Measurements from ENCODE around the gene KCNG4. TPM values are rescaled to one million over a fixed set of nuclear protein-coding genes. Genes with fewer than 3 reads are reported as not detected.
A peak's percentile ranks its signal among the peaks of the same experiment; 100 is the strongest.

The KCNG4 gene, protein sequence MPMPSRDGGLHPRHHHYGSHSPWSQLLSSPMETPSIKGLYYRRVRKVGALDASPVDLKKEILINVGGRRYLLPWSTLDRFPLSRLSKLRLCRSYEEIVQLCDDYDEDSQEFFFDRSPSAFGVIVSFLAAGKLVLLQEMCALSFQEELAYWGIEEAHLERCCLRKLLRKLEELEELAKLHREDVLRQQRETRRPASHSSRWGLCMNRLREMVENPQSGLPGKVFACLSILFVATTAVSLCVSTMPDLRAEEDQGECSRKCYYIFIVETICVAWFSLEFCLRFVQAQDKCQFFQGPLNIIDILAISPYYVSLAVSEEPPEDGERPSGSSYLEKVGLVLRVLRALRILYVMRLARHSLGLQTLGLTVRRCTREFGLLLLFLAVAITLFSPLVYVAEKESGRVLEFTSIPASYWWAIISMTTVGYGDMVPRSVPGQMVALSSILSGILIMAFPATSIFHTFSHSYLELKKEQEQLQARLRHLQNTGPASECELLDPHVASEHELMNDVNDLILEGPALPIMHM
- not detected for total RNA-seq

- POLR2A ChIA-PET, result no interaction called here
- Mint-ChIP-seq H3K4me1 (no peaks in the 10 kb centered on the region), H3K36me3 (no peaks in the 10 kb centered on the region), H3K27ac (no peak within 1 kb of the TSS), H3K27me3 (peaks cover 33% of the 10 kb centered on the region), H3K4me3 (no peak within 1 kb of the TSS), H3K9me3 (no peaks in the 10 kb centered on the region)
- DNase-seq (no peak), ATAC-seq (ENCODE audit: low read depth) (no peak)
Observed at GRCh38 chr16:84239909-84240308, at the start of gene KCNG4. TSS of gene KCNG4 (minus strand) at chr16:84240012. CDS start at chr16:84237485, 2,527 bp downstream.

DNA sequence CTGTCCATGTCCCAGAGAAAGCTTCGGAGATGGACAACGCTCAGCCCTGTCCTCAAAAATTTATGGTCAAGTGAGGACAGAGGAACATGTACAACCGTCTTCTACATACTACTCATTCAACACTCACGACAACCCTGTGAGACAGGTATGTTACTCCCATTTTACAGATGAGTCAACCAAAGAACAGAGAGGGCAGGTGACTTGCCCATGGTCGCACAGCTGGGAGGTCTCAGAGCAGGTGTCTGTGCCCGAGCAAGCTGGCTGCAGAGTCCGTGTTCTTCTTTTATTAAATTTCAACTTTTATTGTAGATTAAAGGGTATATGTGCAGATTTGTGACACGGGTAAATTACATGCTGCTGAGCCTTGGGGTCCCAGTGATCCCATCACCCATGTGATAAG is 49.1 kb upstream of the KCNG4 start:
- ATAC-seq (ENCODE audit: low read depth) (no peak), DNase-seq (no peak)
- Mint-ChIP-seq H3K27ac (no peak overlapping the region), H3K4me3 (no peak overlapping the region), H3K9me3 (no peaks in the 10 kb centered on the region), H3K4me1 (peaks cover under 1% of the 10 kb centered on the region), H3K27me3 (peaks cover 16% of the 10 kb centered on the region), H3K36me3 (no peaks in the 10 kb centered on the region)
- POLR2A ChIA-PET, result no interaction called here

DNA sequence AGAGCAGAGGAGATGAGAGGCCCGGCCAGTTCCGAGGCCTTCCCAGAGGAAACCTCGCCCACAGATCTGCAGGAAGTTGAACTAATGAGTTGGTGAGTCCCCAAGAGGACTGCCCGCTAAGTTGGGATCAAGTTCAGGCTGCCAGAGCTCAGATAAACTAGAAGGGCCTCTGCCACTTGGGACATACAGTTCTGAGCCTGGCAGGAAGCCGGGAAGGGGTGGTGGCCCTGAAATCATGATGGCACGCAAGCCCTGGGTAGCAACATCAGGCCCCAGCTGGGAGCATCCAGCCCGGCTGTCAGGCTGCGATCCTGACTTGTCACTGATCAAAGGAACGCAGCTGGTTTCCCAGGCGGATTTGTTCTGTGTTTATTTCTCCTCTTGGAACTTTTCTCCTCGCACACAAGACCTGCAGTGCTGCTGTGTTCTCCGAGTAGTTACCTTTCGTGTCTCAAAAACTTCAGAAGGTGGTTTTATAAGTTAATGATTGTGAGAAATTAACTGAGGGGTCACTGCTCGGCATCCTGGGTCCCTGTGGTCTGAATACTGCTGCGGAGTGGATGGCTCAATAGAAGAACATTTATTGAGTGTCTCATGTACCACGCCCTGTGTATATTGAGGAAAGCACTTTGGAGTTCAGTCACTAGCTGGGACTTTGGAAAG is 46.9 kb upstream of the KCNG4 start:
- Mint-ChIP-seq H3K9me3 (no peaks in the 10 kb centered on the region), H3K4me1 (no peaks in the 10 kb centered on the region)
- DNase-seq, result no peak

DNA sequence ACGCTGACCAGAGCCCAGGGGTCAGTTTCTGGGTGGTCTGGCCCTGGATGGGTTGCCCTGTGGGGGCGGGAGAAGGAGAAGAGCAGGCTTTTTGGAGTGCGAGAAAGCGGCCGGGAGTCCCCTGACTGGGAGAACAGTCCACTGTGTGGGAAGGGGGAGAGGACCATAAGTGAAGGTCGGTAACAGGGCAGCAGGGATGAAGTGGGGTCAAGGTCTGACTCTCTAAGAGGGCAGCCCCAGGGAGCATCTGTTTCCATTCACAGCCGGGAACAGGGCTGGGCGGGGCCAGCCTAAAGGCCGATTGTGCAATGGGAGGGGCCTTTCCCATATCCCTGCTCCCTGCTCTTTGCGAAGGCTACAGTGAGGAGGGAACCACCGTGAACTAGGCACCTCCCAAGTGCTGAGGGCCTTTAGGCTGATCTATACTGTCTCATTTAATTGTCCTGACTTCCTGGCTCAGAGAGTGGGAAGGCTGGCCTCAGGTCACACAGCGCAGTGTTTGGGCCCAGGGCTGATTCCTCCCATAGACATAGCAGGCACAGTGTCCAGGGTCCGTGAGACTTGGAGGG is 44.4 kb upstream of the KCNG4 start:
- Mint-ChIP-seq H3K27ac (no peak overlapping the region), H3K36me3 (no peaks in the 10 kb centered on the region), H3K27me3 (peaks cover 9% of the 10 kb centered on the region), H3K4me1 (no peaks in the 10 kb centered on the region), H3K4me3 (no peak overlapping the region), H3K9me3 (no peaks in the 10 kb centered on the region)
- DNase-seq (no peak), ATAC-seq (ENCODE audit: low read depth) (no peak)
- POLR2A ChIA-PET, result no interaction called here

More for the DNA sequence above, 46.9 kb upstream of the KCNG4 start:
- H3K36me3 Mint-ChIP-seq, result no peaks in the 10 kb centered on the region
- POLR2A ChIA-PET, result no interaction called here
- peaks cover 9% of the 10 kb centered on the region for H3K27me3 Mint-ChIP-seq
- no peak overlapping the region for H3K4me3 Mint-ChIP-seq
- ATAC-seq (ENCODE audit: low read depth), result no peak
- H3K27ac Mint-ChIP-seq, result no peak overlapping the region

DNA sequence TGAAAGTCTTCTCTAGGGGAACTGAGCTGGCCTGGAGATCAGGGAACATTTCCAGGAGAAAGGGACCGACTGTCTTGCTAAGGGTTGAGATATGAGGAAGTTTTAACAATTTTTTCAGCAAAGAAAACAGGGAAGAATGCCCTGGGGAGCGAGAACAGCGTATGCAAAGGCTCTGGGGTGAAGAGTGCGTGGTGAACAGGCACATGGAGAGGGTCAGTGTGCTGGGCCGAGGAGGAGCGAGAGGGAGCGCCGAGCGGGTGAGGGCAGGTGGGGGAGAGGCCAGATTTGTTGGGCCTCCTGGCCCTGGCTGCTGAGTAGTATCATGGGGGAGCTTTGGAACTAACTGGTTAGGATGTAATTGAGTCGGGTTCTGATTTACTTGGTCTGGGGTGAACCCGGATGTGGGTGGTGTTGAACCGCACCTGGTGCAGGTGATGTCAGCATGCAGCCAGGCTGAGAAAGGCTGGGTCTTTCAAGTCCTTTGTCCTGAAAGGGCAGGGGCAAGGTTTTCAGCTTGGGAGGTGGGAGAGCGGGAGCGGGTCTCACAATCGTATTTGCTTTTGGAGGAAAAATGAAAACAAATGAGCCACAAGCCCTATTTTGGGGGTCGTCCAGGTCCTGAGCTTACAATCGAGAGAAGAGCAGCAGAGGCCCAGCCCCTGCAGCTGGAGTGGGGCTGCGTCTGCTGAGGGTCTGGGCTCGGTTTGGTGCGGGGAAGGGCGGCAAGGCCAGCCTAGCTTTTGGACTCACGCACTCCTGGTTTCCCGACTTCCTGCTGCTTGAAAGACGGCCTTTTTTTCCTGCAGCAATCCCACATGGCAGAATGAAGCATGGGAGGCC is 43.7 kb upstream of the KCNG4 start:
- ATAC-seq (ENCODE audit: low read depth) (no peak), DNase-seq (no peak)
- POLR2A ChIA-PET, result no interaction called here
- Mint-ChIP-seq H3K9me3 (no peaks in the 10 kb centered on the region), H3K4me1 (no peaks in the 10 kb centered on the region), H3K27me3 (peaks cover 5% of the 10 kb centered on the region), H3K36me3 (no peaks in the 10 kb centered on the region), H3K27ac (no peak overlapping the region), H3K4me3 (no peak overlapping the region)

GRCh38 chr16:84282533-84282932 is 42.7 kb upstream of the KCNG4 start:
- DNase-seq (no peak), ATAC-seq (ENCODE audit: low read depth) (no peak)
- H3K9me3 Mint-ChIP-seq, result no peaks in the 10 kb centered on the region
- H3K4me1 Mint-ChIP-seq, result no peaks in the 10 kb centered on the region
- POLR2A ChIA-PET, result no interaction called here
- no peaks in the 10 kb centered on the region for H3K36me3 Mint-ChIP-seq
- no peak overlapping the region for H3K27ac Mint-ChIP-seq
- H3K4me3 Mint-ChIP-seq, result no peak overlapping the region
- peaks cover 2% of the 10 kb centered on the region for H3K27me3 Mint-ChIP-seq

GRCh38 chr16:84281074-84281473 is 41.3 kb upstream of the KCNG4 start:
- POLR2A ChIA-PET, result no interaction called here
- ATAC-seq (ENCODE audit: low read depth) (no peak), DNase-seq (no peak)
- no peaks in the 10 kb centered on the region for H3K9me3 Mint-ChIP-seq
- peaks cover 2% of the 10 kb centered on the region for H3K27me3 Mint-ChIP-seq
- no peak overlapping the region for H3K4me3 Mint-ChIP-seq
- no peaks in the 10 kb centered on the region for H3K4me1 Mint-ChIP-seq
- H3K27ac Mint-ChIP-seq, result no peak overlapping the region
- H3K36me3 Mint-ChIP-seq, result no peaks in the 10 kb centered on the region

- H3K27ac Mint-ChIP-seq, result no peak overlapping the region
- H3K4me1 Mint-ChIP-seq, result no peaks in the 10 kb centered on the region
- no peak overlapping the region for H3K4me3 Mint-ChIP-seq
- H3K36me3 Mint-ChIP-seq, result no peaks in the 10 kb centered on the region
- DNase-seq (no peak), ATAC-seq (ENCODE audit: low read depth) (no peak)
- POLR2A ChIA-PET, result no interaction called here
- peaks cover 2% of the 10 kb centered on the region for H3K27me3 Mint-ChIP-seq
- no peaks in the 10 kb centered on the region for H3K9me3 Mint-ChIP-seq
Observed at GRCh38 chr16:84279881-84280280, 40.1 kb upstream of the KCNG4 start.

DNA sequence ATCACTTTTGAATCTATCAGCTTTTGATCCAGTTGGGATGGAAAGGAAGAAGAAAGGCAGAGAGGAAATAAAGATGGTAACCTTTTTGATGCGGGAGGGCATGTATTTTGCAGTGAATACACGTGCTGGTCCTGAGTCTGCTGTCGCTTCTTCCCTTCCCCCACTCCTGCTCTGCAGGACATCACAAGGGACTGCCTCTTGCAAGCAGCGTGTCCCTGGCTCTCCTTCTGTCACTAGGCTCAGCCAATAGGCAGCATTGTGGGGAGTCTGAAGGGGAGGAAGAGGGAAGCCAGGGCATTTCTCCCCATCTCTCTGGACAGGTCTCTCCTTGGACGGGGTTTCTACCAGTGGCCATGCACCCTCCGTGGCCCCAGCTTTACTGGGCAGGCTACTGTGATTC is 39.2 kb upstream of the KCNG4 start:
- Mint-ChIP-seq H3K4me3 (no peak overlapping the region), H3K36me3 (no peaks in the 10 kb centered on the region), H3K9me3 (no peaks in the 10 kb centered on the region), H3K27me3 (peaks cover 4% of the 10 kb centered on the region), H3K27ac (no peak overlapping the region), H3K4me1 (no peaks in the 10 kb centered on the region)
- DNase-seq, result no peak
- no peak for ATAC-seq (ENCODE audit: low read depth)
- POLR2A ChIA-PET, result no interaction called here

DNA sequence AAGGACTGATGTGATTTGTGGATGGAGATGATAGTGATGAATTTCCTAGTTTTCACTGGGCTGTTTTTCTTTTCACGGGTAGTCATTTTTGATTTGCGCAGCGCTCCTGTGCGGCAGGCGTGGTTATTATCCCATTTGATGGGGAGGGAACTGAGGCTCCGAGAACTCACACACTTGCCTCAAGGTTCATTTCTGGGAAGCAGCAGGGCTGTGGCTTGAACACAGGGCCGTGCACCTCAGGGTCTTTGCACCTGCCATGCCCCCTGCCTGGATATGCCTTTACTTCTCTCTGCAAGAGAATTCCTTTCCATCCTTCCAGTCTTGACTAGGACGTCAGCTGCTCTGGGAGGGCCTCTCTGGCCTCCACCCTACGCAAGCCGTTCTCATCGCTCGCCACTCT is 38.5 kb upstream of the KCNG4 start:
- Mint-ChIP-seq H3K9me3 (no peaks in the 10 kb centered on the region), H3K36me3 (no peaks in the 10 kb centered on the region), H3K27ac (no peak overlapping the region), H3K27me3 (peaks cover 5% of the 10 kb centered on the region), H3K4me1 (no peaks in the 10 kb centered on the region), H3K4me3 (no peak overlapping the region)
- ATAC-seq (ENCODE audit: low read depth), result no peak
- no peak for DNase-seq
- POLR2A ChIA-PET, result no interaction called here

DNA sequence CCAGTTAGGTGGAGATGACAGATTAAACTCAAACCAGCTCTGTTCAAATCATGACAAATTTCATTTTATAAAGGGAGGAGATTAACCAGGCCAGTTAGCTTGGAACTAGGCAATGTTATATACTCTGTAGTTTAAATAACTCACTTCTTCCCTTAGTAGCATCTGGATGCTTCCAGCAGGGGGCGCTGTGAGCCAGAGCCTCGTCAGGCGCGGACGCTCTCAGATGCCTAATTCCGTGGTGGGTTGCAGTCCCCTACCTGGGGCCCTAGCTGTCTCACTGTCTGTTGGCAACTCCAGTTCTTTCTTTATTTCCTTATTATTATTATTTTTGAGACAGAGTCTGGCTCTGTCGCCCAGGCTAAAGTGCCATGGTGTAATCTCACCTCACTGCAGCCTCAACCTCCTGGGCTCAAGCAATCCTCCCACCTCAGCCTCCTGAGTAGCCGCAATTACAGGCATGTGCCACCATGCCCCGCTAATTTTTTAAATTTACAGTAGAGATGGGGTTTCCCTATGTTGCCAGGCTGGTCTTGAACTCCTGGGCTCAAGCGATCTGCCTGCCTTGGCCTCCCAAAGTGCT is 37.5 kb upstream of the KCNG4 start:
- H3K9me3 Mint-ChIP-seq, result no peaks in the 10 kb centered on the region
- no peak overlapping the region for H3K27ac Mint-ChIP-seq
- no peak overlapping the region for H3K4me3 Mint-ChIP-seq
- POLR2A ChIA-PET, result interaction anchor here (0.6 to 0.8 kb wide), 3 partner anchors 87 to 345 kb away, joined by 3 to 6 read pairs (median 3); no protein-coding TSS in a partner anchor
- peaks cover 5% of the 10 kb centered on the region for H3K27me3 Mint-ChIP-seq
- no peaks in the 10 kb centered on the region for H3K36me3 Mint-ChIP-seq
- ATAC-seq (ENCODE audit: low read depth) (peak; percentile 73), DNase-seq (peak; percentile 79)
- no peaks in the 10 kb centered on the region for H3K4me1 Mint-ChIP-seq

- DNase-seq (no peak), ATAC-seq (ENCODE audit: low read depth) (no peak)
- Mint-ChIP-seq H3K4me3 (no peak overlapping the region), H3K4me1 (no peaks in the 10 kb centered on the region), H3K27ac (no peak overlapping the region), H3K27me3 (peaks cover 5% of the 10 kb centered on the region), H3K9me3 (no peaks in the 10 kb centered on the region), H3K36me3 (no peaks in the 10 kb centered on the region)
- POLR2A ChIA-PET, result no interaction called here
Observed at GRCh38 chr16:84275585-84276151, 35.9 kb upstream of the KCNG4 start.

DNA sequence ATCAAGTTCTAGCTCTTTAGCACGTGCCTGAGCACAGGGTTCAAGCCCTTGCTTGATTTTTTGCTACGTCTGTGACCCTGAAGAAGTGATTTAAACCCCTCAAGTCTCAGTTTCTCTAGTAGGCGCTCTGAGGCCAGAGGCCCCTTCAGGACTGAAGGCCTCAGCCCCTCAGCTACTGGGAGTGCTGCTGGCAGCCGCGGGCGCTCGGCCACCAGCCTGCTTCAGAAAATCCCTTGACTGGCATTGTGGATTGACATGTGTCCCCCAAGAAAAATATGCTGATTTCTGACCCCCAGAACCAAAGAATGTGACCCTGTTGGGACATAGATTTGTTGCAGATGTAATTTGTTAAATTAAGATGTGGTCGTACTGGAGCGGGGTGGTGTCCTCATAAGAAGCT is 34.7 kb upstream of the KCNG4 start:
- DNase-seq, result no peak
- H3K9me3 Mint-ChIP-seq, result no peaks in the 10 kb centered on the region
- no peak overlapping the region for H3K27ac Mint-ChIP-seq
- H3K4me1 Mint-ChIP-seq, result no peaks in the 10 kb centered on the region
- peaks cover 5% of the 10 kb centered on the region for H3K27me3 Mint-ChIP-seq
- no peaks in the 10 kb centered on the region for H3K36me3 Mint-ChIP-seq
- POLR2A ChIA-PET, result no interaction called here
- H3K4me3 Mint-ChIP-seq, result no peak overlapping the region
- ATAC-seq (ENCODE audit: low read depth), result no peak
